Measurements from ENCODE around the gene PCSK6. TPM values are rescaled to one million over a fixed set of nuclear protein-coding genes. Genes with fewer than 3 reads are reported as not detected.

The PCSK6 gene
- total RNA-seq, 4 donors from 2014 or later = 10.6 to 98.2 (median 12.8) TPM

- TF ChIP-seq CTCF (IDR thresholded peaks at IDR 0.05) (no peak), POLR2A (IDR thresholded peaks at IDR 0.05) (no peak)
- Histone ChIP-seq H3K4me3 (no peak overlapping the region), H3K36me3 (no peaks in the 10 kb centered on the region), H3K4me1 (no peaks in the 10 kb centered on the region), H3K27ac (no peak overlapping the region), H3K9me3 (no peaks in the 10 kb centered on the region), H3K27me3 (no peaks in the 10 kb centered on the region)
- DNase-seq = no peak
Measured at GRCh38 chr15:101348643-101349042, 140.9 kb downstream of the PCSK6 start.

- H3K27me3 ChIP-seq = no peaks in the 10 kb centered on the region
- H3K36me3 ChIP-seq = no peaks in the 10 kb centered on the region
- TF ChIP-seq CTCF (IDR thresholded peaks at IDR 0.05) (no peak), POLR2A (IDR thresholded peaks at IDR 0.05) (no peak)
- no peaks in the 10 kb centered on the region for H3K4me1 ChIP-seq
- H3K27ac ChIP-seq = no peak overlapping the region
- no peak for DNase-seq
- H3K4me3 ChIP-seq = no peak overlapping the region
- H3K9me3 ChIP-seq = no peaks in the 10 kb centered on the region
Measured at GRCh38 chr15:101348015-101348414, 141.5 kb downstream of the PCSK6 start.

- Histone ChIP-seq H3K4me3 (no peak overlapping the region), H3K27ac (no peak overlapping the region), H3K27me3 (no peaks in the 10 kb centered on the region), H3K9me3 (no peaks in the 10 kb centered on the region), H3K4me1 (no peaks in the 10 kb centered on the region), H3K36me3 (no peaks in the 10 kb centered on the region)
- no peak for DNase-seq
- no peak for TF ChIP-seq CTCF (IDR thresholded peaks at IDR 0.05)
- TF ChIP-seq POLR2A (IDR thresholded peaks at IDR 0.05) = no peak
Measured at GRCh38 chr15:101347454-101347853, 142.1 kb downstream of the PCSK6 start.

DNA sequence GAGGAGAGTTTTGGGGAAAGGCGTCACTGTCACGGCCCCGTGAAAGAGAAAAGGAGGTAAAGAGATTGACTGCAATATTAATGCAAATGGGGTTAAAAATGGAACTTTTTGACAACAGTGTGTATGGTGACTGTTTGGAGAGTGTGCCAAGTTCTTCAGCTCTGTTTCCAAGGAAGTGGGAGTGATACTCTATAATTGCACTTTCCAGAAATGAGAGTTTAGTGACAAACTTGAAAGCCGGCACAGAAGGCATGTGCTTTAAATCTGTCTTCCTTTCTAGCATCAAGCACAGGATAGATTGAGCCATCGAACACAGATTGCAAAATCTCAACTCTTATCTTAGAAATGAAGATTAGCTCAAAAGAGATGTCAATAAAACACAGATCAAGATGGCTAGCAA lies 142.6 kb downstream of the PCSK6 start:
- no peaks in the 10 kb centered on the region for H3K4me1 ChIP-seq
- DNase-seq = no peak
- TF ChIP-seq POLR2A (IDR thresholded peaks at IDR 0.05) = no peak
- no peak for TF ChIP-seq CTCF (IDR thresholded peaks at IDR 0.05)

DNA sequence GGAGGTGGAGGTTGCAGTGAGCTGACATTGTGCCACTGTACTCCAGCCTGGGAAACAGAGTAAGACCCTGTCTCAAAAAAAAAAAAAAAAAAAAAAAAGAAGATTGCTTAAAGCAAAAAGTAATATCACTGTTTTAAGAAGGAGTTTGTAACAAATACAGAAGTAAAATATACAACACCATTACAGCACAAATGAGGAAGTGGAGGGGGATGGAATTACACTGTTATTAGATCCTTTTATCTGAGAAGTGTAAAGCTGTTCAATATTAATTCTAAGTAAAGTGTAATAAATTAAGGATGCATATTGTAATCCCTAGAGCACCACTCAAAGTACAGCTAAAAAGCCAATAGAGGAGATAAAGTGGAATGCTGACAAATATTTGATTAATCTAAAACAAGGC lies 147.5 kb downstream of the PCSK6 start:
- H3K4me3 ChIP-seq = no peak overlapping the region
- H3K27me3 ChIP-seq = no peaks in the 10 kb centered on the region
- no peak for DNase-seq
- H3K27ac ChIP-seq = no peak overlapping the region
- TF ChIP-seq CTCF (IDR thresholded peaks at IDR 0.05) (no peak), POLR2A (IDR thresholded peaks at IDR 0.05) (no peak)
- no peaks in the 10 kb centered on the region for H3K9me3 ChIP-seq
- H3K36me3 ChIP-seq = no peaks in the 10 kb centered on the region
- no peaks in the 10 kb centered on the region for H3K4me1 ChIP-seq

More for the DNA sequence above, 142.6 kb downstream of the PCSK6 start:
- Histone ChIP-seq H3K27me3 (no peaks in the 10 kb centered on the region), H3K4me3 (no peak overlapping the region), H3K9me3 (no peaks in the 10 kb centered on the region), H3K27ac (no peak overlapping the region), H3K36me3 (no peaks in the 10 kb centered on the region)

- Histone ChIP-seq H3K9me3 (peaks cover 0 to 4% (median 2%) of the 10 kb centered on the region in 4 donors), H3K27me3 (no peaks in the 10 kb centered on the region), H3K36me3 (no peaks in the 10 kb centered on the region), H3K27ac (no peak overlapping the region), H3K4me3 (no peak overlapping the region), H3K4me1 (no peaks in the 10 kb centered on the region)
- DNase-seq = no peak
- TF ChIP-seq POLR2A (IDR thresholded peaks at IDR 0.05) = no peak
- no peak for TF ChIP-seq CTCF (IDR thresholded peaks at IDR 0.05)
Measured at GRCh38 chr15:101338502-101339057, 150.9 kb downstream of the PCSK6 start.

Measured in Peyer's patch (tissue), 4 donors.